H54 (cell line): ENCODE results near the gene CTNNA3.
A peak's percentile ranks its signal among the peaks of the same experiment; 100 is the strongest.

Source experiments
- DNase-seq: peaks from one replicate; pipeline ENCODE4 v3.0.0; 2011; ENCODE audit warnings: low spot score, mixed read lengths; ENCODE audit not compliant: insufficient read length
- FAIRE-seq: peaks from 3 replicates; lab custom pipeline; 2011; peaks lifted over from hg19 to GRCh38; lab: Jason Lieb, UNC
- POLR2A ChIP-seq: IDR thresholded peaks from 2 replicates; pipeline ENCODE4 v1.6.1; 2011; ENCODE audit warnings: low read depth, mild to moderate bottlenecking, low read length

Gene CTNNA3

GRCh38 chr10:67678335-67678974, 17.5 kb downstream of the CTNNA3 start:
- no peak for TF ChIP-seq POLR2A
- FAIRE-seq: no peak
- DNase-seq: no peak

DNA sequence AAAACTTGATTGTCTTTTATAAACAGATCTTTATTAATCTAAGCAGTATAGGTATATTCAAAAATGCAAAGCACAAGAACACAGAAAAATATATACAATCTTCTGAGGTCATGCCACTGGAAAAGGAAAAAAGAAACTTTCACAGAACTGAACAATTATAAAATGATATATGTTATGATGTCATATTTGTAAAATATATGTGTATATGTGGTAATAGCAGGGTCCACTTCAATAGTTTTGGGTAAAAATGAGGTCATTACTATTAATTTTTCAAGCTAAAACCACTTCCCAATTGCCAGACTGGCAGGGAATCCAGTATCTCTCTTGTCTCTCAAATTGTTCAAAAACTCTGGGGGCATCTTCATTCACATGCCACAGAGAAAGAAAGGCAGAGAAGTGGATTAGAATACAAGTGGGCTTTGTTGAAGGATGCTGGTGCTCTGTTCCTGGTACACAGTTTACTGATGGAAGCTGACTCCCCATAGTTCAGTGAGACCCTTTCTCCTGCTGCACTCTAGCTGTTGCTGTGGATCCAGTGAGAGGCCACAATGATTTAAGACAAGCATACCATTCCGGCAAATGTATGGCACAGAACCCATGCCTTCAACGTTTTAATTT, 19.7 kb downstream of the CTNNA3 start:
- FAIRE-seq (no peak), DNase-seq (no peak)
- no peak for TF ChIP-seq POLR2A

DNA sequence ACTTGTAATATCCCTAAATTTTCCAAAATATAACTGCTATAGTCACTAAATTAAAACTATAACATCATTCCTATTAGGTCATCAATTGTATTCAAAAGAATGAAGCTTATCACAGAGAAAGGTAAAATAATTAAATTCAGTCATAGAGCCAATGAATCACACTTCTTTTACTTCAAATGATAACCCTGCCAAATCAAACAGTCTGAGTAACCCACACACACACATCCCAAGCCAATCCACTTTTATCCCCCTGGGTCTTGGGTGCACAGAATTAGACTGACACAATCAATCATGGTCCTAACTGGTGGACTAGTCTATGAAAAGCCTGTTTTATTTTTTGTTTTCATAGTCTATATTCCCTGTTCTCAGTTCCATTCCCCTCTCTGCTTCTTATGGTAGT, 25.6 kb downstream of the CTNNA3 start:
- no peak for FAIRE-seq
- no peak for DNase-seq
- no peak for TF ChIP-seq POLR2A

DNA sequence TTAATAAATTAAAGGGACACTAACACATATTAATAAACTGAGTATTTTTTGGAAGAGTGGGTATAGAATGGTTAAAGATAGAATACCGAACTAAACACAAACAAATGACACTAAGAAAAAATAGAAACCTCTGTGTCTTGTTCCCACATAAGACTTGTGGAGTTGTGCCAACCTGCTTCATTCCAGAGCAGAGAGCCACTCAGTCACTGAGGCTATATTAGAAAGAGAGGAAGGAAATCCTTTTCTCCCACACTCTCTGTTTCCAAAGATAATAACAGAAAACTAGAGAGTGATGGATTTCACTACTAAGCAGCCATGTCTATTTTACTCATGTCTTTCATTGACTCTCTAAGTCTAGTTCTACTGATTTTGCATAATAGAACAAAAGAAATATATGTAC, 26.0 kb downstream of the CTNNA3 start:
- FAIRE-seq (peak; percentile 11), DNase-seq (no peak)
- no peak for TF ChIP-seq POLR2A

- no peak for DNase-seq
- TF ChIP-seq POLR2A: no peak
- FAIRE-seq: no peak
Measured at GRCh38 chr10:67668448-67668847, 27.5 kb downstream of the CTNNA3 start.

DNA sequence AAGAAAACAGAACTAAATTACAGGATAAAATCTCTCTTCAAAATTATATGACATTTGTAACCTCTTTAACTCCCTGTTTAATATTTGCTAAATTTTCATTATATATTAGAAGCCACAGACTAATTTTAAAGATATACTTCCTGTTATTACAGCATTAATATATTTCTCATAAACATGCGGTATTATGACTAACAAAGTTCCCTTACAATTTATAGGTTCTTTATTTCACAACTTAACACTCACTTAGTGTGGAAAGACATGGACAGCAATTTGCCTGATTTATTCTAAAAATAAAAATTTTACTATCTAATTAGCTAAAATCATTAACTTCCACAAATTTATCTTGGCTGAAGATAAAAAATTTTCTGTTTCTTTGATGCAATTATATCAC, 29.0 kb downstream of the CTNNA3 start:
- DNase-seq (no peak), FAIRE-seq (no peak)
- TF ChIP-seq POLR2A: no peak

DNA sequence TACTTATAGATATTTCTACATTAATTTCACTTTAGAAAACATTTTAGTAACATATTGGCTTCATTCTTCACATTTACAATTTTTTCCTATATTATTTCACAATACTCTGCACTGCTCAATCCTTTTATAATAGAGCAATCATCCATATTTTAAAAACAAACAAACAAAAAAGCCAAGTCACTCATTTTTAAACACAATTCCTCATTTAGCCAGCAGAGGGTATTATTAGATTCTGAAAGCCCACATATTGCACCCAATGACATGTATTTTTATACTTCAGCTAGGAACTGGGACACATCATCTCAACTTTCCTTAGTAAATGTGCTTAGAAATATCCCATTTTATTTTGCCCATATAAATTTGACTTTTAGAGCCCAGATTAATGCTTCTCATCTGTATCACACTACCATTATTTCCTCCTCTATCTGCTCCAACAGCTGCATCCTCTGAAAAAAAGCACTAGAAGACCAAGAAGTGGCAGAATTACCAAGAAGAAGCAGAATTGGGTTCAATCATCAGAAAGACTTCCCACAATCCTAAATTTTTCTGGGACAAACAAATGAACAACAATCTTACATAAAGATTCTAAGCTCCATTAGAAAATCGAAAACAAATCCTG, 29.5 kb downstream of the CTNNA3 start:
- FAIRE-seq: peak; percentile 89
- no peak for TF ChIP-seq POLR2A
- no peak for DNase-seq

DNA sequence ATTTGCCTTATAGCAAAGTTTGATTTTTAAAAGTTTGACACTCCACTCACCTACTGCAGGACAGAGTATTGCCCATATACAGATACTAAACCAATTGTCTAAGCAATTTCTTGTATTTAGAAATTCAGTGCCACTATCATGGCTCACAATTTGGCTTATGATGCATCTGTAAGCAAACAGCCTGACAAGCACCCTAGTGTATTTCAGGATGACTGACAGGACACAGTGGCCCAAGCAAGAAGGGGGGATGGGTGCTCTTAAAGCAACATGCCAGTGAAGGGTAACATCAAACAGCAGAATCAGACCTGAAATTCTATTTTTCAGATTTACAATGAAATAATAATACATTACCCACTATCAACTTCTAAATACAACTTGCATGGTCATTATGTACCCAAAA, 30.5 kb downstream of the CTNNA3 start:
- no peak for TF ChIP-seq POLR2A
- no peak for DNase-seq
- FAIRE-seq: no peak

DNA sequence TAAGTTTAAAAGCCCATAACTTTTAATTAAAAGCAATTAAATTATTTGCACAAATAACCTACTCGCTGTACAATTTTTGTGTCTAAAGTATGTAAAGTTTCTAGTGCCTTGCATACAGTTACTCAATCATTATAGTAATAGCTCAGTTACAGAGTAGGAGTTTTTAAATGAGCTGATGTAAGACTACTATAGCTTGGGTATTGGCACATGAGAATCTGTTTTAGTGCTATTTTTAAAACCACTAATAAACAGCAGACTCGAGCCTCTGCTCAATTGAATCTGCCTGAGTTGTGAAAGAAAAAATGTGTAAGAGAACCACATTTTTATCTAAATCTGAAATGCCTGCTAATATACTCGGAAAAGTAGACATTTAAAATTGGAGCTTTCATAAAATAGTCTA, 31.1 kb downstream of the CTNNA3 start:
- FAIRE-seq: no peak
- no peak for TF ChIP-seq POLR2A

DNA sequence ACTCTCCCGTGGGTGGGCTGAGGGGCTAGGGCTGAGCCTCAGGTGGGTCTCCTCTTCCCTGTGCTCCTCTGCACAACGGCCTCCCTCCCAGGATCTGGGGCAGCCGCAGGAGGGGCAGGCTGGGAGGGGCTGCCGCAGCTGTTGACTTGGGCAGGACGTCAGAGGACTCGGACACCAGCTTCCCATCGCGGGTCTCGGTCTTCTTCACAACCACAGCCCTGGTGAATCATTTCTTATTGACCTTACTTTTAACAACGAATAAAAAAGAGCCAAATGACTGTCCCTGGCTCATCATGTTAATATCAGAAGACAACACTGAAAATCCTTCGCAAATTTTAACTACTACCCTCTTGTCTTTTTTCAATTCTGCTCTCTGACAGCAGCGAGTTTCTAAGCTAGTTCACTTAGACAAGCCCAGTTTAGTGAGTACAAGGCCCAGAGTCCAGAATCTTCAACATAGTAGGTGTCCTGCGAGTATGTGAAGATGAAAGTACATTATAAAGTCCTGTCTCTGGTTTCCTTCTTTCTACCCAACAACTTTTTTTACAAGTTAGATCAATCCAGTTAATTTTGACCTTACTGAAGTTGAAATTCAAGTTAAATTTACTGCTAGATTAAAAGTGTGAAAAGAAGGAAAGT, 32.4 kb downstream of the CTNNA3 start:
- DNase-seq: no peak
- TF ChIP-seq POLR2A: no peak
- FAIRE-seq: no peak

More for the DNA sequence above, 31.1 kb downstream of the CTNNA3 start:
- DNase-seq: no peak

DNA sequence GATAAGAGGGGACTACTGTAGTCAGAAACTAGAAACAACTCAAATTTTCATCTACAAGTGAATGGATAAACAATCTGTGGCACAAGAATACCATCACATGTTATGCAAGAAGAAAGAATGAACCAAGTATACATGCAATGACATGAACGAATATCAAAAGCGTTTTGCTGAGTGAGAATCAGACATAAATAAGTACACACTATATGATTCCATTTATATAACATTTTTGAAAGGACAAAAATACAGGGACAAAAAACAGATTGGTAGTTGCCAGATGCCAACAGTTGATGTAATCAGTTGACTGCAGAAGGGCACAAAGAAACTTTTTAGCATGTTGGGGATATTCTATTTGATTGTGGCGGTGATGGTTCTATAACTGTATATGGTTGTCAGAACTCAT, 33.6 kb downstream of the CTNNA3 start:
- DNase-seq (no peak), FAIRE-seq (peak; percentile 27)
- no peak for TF ChIP-seq POLR2A

- no peak for DNase-seq
- TF ChIP-seq POLR2A: no peak
- no peak for FAIRE-seq
Measured at GRCh38 chr10:67659497-67659896, 36.5 kb downstream of the CTNNA3 start.

GRCh38 chr10:67657775-67658174, 38.2 kb downstream of the CTNNA3 start:
- DNase-seq (no peak), FAIRE-seq (no peak)
- TF ChIP-seq POLR2A: no peak

GRCh38 chr10:67650558-67650957, 45.4 kb downstream of the CTNNA3 start:
- DNase-seq: no peak
- no peak for FAIRE-seq
- TF ChIP-seq POLR2A: no peak
